Activated CD4-positive, alpha-beta T cell treated with anti-CD3 and anti-CD28 coated beads, Interleukin-2, amount 50 U/mL, for 48 hours (primary cell): ENCODE data around the gene CACNA1G.

ENCODE experiments used
- DNase-seq, 2 experiments: peaks; one replicate each; pipeline ENCODE4 v3.0.0-alpha.2; 2020

The CACNA1G gene

GRCh38 chr17:50570032-50570431, 9.5 kb downstream of the CACNA1G start:
- no peak for DNase-seq

- DNase-seq = no peak
Measured at GRCh38 chr17:50570528-50570927, 10.0 kb downstream of the CACNA1G start.

DNA sequence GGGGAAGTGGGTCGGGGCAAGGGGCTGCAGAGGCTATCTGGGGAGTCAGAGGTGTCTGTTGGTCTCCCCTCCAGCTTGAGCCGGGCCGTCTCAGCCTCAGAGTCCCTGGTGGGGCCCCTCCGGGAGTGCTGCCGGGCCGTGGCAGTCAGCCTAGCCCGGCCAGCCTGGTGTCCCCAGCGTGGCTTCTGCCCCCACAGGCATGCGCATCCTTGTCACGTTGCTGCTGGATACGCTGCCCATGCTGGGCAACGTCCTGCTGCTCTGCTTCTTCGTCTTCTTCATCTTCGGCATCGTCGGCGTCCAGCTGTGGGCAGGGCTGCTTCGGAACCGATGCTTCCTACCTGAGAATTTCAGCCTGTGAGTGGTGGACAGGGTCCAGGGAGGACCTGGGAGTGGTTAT, 11.2 kb downstream of the CACNA1G start:
- DNase-seq = no peak

- no peak for DNase-seq
Measured at GRCh38 chr17:50572541-50572940, 12.0 kb downstream of the CACNA1G start.

DNA sequence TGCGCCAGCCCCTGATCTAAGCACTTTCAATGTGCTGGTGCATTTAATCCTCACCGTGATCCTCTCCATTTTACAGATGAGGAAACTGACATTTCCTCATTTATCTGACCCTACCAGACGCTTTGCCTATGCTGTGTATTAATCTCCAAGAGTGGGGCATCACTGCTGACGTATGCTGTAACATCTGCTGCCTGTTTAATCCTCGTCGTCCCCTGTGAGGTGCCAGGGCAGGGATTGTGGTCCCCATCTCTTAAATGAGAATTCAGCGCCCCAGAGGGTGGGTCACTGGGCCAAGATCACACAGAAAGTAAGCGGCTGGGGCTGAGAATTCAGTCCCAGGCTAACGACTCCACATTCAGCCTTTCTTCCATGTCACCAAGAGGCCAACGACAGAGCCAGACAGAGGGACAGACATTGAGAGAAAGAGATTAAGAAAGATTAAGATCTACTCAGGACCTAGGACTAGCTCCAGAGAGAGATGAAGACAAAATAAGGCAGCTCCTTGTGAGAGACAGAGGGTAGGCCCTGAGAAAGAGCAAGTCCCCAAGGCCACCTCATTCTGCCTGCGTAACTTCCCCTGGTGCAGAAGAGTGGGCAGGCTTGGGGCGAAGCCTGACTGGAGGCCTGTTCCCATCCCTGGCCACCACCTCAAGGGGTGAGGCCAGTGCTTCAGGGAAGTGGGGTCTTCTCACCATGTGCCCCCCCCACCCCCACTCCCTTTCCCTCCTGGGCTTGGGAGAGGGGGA, 13.5 kb downstream of the CACNA1G start:
- no peak for DNase-seq

GRCh38 chr17:50575581-50576210, 15.2 kb downstream of the CACNA1G start:
- DNase-seq = no peak

- no peak for DNase-seq
Measured at GRCh38 chr17:50576864-50577263, 16.3 kb downstream of the CACNA1G start.

GRCh38 chr17:50577451-50577954, 17.0 kb downstream of the CACNA1G start:
- DNase-seq = no peak

DNA sequence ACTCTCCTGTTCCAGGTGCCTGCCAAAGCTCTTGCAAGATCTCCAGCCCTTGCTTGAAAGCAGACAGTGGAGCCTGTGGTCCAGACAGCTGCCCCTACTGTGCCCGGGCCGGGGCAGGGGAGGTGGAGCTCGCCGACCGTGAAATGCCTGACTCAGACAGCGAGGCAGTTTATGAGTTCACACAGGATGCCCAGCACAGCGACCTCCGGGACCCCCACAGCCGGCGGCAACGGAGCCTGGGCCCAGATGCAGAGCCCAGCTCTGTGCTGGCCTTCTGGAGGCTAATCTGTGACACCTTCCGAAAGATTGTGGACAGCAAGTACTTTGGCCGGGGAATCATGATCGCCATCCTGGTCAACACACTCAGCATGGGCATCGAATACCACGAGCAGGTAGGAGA, 17.7 kb downstream of the CACNA1G start:
- DNase-seq = no peak

DNA sequence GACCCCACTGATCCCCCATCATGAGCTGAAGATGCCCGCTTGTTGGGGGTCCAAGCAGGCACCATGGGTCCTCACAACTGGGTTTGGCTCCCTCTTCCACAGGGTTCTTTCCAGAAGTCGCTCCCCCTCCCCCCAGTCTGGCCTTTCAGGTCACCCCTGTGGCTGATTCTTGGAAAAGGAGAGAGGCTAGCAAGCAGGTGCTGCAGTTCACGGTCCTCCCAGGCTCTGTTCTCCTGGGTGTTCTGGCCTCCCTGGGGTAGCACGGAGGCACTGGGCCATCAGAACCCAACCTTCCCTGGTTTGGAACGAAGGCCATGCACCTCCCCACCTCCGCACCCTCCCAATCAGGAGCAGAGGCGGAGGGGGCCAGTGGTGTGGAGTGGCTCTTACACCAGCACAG, 18.9 kb downstream of the CACNA1G start:
- no peak for DNase-seq

- no peak for DNase-seq
Measured at GRCh38 chr17:50580646-50581045, 20.1 kb downstream of the CACNA1G start.

GRCh38 chr17:50581316-50581715, 20.8 kb downstream of the CACNA1G start:
- DNase-seq = no peak

DNA sequence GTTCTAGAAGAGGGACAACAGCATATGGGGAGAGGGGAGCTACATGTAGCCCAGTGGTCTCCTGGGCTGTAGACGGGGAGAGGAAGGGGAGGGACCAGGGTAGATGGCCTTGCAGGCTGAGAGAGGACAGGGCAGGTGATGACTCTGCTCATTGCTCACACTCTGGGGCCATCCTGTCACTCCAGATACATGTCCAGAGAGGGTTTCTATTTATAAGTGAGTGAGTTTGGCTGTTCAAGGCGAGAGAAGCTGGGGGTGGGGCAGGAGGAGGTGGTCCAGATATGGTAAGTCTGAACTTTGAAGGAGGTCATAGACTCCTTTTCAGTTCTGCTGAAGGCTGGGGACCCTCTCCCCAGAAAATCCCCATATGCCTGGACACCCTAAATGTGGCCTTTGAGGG, 22.2 kb downstream of the CACNA1G start:
- DNase-seq = no peak

DNA sequence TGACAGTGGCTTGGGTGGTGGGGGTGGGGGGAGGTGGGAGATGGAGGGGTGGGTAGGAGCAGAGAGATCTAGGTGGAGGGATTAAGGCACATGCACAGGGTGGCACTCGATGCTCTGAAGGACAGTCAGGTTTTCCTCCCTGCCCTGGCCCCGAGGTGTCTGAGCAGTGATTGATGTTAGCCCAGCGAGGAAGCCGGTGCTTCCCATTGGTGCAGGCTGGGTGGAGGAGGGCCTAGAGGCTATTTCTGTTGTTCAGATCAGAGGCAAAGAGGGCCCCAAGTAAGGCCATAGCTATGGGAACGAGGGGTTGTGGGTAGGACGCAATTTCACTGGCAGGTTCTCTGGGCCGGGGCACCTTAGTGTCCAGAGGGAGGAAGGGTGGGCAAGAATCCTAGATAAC, 23.1 kb downstream of the CACNA1G start:
- DNase-seq = no peak

- DNase-seq = no peak
Measured at GRCh38 chr17:50584116-50584515, 23.6 kb downstream of the CACNA1G start.

DNA sequence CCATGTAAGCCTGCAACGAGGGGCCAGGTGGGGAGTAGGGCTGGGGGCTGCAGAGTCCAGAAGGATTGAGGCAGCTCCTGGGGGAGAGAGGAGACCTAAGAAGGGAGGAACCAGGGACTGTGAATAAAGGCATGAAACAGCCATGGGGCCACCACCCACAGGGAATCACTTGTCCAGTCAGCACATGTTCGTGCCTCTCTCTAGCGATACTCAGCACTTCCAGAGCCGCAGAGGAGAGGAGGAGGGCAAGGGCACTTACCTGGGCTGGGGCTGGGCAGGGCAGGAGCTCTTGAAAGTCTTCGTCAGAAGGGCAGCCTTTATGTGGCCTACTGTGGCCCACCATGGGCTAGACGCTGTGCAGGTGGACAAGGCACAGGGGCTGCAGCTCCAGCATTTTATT, 24.2 kb downstream of the CACNA1G start:
- no peak for DNase-seq

- no peak for DNase-seq
Measured at GRCh38 chr17:50585346-50585745, 24.8 kb downstream of the CACNA1G start.

- no peak for DNase-seq
Measured at GRCh38 chr17:50585891-50586290, 25.4 kb downstream of the CACNA1G start.

- no peak for DNase-seq
Measured at GRCh38 chr17:50586421-50587247, 26.1 kb downstream of the CACNA1G start.

DNA sequence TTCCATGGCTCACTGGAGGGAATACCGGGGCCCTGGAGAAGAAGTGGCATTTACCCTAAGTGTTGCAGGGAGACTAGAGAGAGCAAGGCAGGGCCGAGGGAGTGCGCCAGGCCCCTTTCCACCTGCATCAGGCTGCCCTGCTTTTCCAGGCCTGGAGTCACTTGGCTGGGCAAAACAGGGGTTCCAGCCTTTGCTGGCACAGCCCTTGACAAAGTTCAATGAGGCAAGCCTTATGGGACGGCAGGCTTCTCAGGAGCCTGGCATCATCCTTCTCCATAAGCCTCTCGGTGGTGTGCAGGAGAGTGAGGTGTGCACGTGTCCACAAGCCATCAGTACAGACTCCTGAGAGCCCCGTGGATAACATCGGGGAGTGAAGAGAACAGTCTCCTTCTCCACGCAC, 27.1 kb downstream of the CACNA1G start:
- no peak for DNase-seq

DNA sequence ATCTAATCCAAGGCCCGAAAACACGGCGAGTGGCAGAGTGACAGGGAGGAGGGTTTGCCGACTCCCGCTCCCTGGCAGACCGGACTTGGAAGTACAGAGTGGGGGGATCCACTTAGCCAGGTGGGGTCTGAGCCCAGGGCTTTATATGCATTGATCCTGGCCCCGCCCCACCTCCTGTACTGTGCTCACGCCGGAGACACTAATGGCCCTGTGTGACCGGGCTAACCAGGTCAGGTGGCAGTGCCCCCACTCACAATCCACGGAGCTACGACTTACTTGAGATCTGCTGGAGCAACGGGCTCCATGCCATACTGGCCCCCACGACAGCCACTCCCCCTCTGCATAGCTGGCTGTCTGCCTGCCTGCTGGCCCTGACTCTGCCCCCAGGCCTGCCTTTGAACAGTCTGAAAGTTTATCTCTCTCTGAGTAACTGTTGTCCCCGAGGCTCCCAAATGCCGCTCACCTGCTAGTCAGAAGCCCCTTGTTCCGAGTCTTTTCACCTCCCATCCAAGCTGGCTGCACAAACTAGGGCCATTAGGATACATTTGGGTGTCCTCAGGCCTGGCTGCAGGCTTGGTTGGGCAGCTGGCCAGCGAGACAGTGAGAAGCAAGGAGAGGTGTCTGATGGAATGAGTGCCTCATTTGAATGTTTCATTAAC, 28.0 kb downstream of the CACNA1G start:
- DNase-seq = no peak

DNA sequence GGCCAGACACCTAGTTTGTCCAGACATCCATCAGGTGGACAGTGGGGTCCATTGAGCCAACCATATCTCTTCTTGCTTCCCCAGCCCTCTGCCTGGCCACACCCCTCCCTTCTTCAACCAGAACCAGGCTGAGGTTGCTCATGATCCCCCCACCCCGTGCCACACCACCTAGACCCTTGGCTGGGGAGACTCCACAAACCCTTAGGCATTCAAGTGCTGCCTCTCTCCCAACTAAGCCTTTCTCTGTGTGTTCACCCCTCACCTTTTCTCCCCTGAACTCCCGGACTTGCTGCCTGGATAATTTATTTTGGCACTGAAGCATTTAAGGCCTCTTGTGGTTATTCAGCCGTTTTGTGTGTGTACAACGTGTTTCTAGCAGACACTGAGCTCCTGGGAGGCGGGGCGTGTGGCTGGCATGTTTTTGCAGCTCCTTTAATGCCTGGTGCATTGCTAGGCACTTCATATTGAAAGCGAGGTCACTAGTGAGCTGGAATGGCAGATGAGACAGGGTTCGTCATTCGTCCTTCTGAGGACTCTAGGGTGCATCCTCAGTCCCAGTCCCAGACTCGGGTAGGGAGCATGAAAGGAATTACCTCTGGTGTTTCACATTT, 28.7 kb downstream of the CACNA1G start:
- DNase-seq = no peak
